HepG2 (cell line): ENCODE results near the gene BACH2.

ENCODE experiments used
- CTCF ChIP-seq: sonication (generic); formaldehyde crosslinking; IDR thresholded peaks from 2 replicates; pipeline ENCODE4 v1.5.0; 2020; ENCODE audit warnings: mild to moderate bottlenecking, missing genetic modification reagents, moderate library complexity
- GABPA ChIP-seq, 2 experiments: IDR thresholded peaks; 2 replicates each; pipeline ENCODE4 v1.6.1; 2011 to 2016; ENCODE audit warnings: low read depth in 2 of 2, low read length in 1 of 2, missing biosample characterization in 1 of 2, missing genetic modification characterization in 1 of 2
- ZBTB7B ChIP-seq: sonication (generic); formaldehyde crosslinking; IDR thresholded peaks from 2 replicates; pipeline ENCODE4 v1.4.0; 2020; ENCODE audit warnings: missing genetic modification reagents

GRCh38 chr6:90311569-90311968, 14.9 kb upstream of the BACH2 start:
- TF ChIP-seq GABPA (IDR thresholded peaks at IDR 0.05; ENCODE audit: low read depth, low read length) (no peak), GABPA (CRISPR knock-in tag; IDR thresholded peaks at IDR 0.05; ENCODE audit: low read depth) (no peak), ZBTB7B (CRISPR knock-in tag) (no peak), CTCF (CRISPR knock-in tag) (no peak)
